ENCODE results near the gene SKI.
"Not testable (repeated sequence)": the region's sequence is repeated elsewhere in the genome, so short reads cannot be mapped to it uniquely, and the experiment has no call there.

Gene SKI

DNA sequence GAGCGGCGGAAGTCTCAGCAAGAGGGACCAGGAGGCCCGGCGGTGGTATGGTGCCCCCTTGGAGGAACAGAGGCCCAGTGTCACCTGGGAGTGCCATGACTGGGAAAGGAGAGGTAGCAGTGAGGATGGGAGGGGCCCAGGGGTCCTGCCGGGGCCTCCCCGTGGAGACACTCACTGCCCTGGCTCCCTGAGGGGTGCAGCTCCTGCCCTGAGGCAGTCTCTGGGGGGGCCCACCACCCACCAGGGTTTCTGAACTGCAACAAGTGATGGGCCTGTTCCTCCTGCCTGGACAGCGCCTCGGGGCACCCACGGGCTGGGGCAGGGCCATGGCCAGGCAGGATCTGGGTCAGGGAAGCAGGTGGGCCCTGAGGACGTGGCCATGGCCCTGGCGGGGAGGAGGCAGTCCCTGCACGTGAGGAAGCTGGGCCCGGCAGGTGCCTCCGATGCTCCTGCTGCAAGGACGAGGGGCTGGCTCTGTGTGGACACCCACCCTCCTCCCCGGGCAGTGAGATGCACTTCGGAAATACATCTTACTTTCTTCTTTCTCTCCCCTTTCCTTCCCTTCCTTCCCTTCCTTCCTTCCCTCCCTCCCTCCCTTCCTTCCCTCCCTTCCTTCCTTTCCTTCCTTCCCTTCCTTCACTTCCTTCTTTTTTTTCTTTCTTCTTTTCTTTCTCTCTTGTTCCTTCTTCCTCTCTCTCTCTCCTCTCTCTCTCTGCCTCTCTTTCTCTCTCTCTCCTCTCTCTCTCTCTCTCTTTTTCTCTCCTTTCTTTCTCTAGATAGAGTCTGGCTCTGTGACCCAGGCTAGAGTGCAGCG is 96.6 kb downstream of the SKI start:
- DNase-seq = no peak
- H3K36me3 Mint-ChIP-seq (ENCODE audit: low read depth) = no peaks in the 10 kb centered on the region
- H3K4me1 Mint-ChIP-seq (ENCODE audit: low read depth) = no peaks in the 10 kb centered on the region
- H3K9me3 Mint-ChIP-seq = no peaks in the 10 kb centered on the region
- no peaks in the 10 kb centered on the region for H3K27me3 Mint-ChIP-seq
- no peak overlapping the region for H3K4me3 Mint-ChIP-seq
- H3K27ac Mint-ChIP-seq = no peak overlapping the region

DNA sequence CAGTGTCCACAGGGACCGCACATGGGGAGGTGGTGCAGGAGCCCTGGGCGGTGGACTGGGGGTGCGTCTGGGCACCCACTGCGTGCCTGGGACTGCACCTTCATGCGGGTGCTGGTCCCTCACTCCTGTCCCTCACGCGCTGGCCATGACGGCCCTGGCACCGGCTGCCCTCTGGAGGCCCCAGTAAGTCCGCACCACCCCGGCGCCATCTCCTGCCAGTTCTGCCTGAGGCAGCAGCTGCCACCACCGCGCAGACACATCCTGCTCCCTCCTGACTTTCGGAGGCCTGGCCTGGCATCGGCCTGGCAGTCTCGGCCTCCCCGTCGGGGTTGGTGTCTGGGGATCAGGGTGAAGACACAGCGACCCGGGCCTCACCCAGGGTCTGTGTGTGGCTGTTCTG is 98.4 kb downstream of the SKI start:
- no peak overlapping the region for H3K27ac Mint-ChIP-seq

DNA sequence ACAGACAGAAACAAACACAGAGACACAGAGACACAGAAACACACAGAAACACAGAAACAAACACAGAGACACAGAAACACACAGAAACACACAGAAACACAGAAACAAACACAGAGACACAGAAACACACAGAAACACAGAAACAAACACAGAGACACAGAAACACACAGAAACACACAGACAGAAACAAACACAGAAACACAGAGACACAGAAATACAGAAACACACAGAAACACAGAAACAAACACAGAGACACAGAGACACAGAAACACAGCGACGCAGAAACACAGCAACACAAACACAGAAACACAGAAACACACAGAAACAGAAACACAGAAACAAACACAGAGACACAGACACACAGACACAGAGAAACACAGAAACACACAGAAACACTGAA is 99.0 kb downstream of the SKI start:
- H3K27me3 Mint-ChIP-seq; DNase-seq; H3K4me3 Mint-ChIP-seq; H3K9me3 Mint-ChIP-seq; H3K36me3 Mint-ChIP-seq (ENCODE audit: low read depth); H3K4me1 Mint-ChIP-seq (ENCODE audit: low read depth): not testable (repeated sequence)
- peak overlapping the region; percentile 16 for H3K27ac Mint-ChIP-seq

More for the DNA sequence above, 98.4 kb downstream of the SKI start:
- no peak overlapping the region for H3K4me3 Mint-ChIP-seq
- no peaks in the 10 kb centered on the region for H3K27me3 Mint-ChIP-seq
- no peak for DNase-seq
- no peaks in the 10 kb centered on the region for H3K9me3 Mint-ChIP-seq
- H3K4me1 Mint-ChIP-seq (ENCODE audit: low read depth) = no peaks in the 10 kb centered on the region
- no peaks in the 10 kb centered on the region for H3K36me3 Mint-ChIP-seq (ENCODE audit: low read depth)

DNA sequence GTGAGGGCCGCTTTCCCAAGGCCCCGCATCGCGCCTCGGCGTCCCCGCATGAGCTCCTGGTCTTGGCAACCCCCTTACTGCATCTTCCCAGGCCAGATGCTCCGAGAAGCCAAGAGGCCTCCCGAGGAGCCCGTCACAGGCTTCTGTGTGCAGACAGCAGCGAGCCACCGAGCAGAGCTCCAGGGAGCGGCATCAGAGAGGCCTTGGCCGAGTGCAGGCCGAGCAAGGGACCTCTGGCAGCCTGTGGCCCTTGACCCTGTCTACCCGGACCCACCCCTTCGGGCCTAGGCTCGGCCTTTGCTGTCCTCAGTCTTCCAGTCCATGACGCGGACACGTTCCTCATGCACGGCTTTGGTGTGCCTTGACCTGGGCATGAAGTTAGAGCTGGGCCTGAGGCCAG is 99.7 kb downstream of the SKI start:
- Mint-ChIP-seq H3K36me3 (ENCODE audit: low read depth) (no peaks in the 10 kb centered on the region), H3K27ac (no peak overlapping the region), H3K4me1 (ENCODE audit: low read depth) (no peaks in the 10 kb centered on the region), H3K4me3 (no peak overlapping the region), H3K9me3 (no peaks in the 10 kb centered on the region), H3K27me3 (no peaks in the 10 kb centered on the region)
- DNase-seq = no peak

DNA sequence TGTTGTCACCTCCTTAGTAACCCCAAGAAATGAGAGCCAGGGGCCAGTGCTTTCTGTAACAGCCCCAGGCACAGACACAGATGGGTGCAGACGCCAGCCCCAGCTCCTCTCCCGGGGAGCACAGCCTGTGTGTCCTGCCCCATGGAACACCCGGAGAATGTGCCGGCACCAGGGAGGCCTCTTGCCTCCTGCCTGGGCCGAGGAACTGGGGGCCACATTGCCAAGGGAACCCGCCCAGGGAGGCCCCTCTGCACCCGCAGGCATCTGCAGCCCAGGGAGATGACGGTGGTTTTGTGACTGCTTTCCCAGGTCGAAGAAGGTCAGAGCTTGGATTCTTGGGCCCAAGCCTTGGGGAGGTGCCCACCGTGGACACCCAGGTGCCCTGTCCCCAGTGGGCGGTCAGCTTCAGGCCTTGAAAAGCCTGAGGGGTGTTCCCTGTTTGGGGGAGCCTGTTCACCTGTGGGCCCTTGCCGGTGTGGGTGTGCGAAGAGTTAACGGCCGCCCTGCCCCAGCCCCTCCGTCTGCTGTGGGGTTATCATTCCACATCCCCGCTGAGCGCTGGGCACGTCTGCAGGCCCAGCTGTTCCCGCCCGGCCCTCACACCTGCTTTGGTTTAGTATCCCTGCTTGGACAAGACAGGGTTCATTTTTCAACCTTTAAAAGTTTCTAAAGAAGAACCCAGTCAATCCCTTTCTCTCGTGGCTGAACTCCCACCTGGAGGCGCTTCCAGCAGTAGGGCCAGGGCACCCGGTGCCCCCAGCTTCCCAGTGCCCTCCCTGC is 100.7 kb downstream of the SKI start:
- H3K4me1 Mint-ChIP-seq (ENCODE audit: low read depth) = no peaks in the 10 kb centered on the region
- no peak for DNase-seq
- no peak overlapping the region for H3K4me3 Mint-ChIP-seq
- H3K27ac Mint-ChIP-seq = no peak overlapping the region
- H3K27me3 Mint-ChIP-seq = no peaks in the 10 kb centered on the region
- no peaks in the 10 kb centered on the region for H3K36me3 Mint-ChIP-seq (ENCODE audit: low read depth)
- no peaks in the 10 kb centered on the region for H3K9me3 Mint-ChIP-seq

DNA sequence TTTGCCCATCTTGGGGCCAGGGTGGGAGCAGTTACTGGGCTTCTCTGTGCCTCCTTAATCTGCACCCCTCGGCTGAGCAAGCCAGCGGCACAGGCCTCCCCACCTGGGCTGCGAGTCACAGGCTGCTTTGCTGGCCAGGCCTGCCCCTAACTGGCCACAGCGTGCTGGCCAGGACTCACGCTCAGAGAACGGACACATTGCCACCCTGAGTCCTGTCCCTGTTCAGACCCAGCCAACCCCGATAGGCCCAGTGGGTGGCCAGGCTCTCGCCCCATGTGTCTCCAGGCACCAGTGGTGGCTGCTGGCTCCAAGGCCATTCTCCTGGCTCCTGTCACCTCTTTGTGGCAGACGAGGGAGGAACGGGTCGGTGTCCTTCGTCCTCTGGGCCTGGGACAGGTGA is 101.9 kb downstream of the SKI start:
- no peak overlapping the region for H3K4me3 Mint-ChIP-seq
- no peak overlapping the region for H3K27ac Mint-ChIP-seq
- no peaks in the 10 kb centered on the region for H3K27me3 Mint-ChIP-seq
- no peak for DNase-seq
- H3K9me3 Mint-ChIP-seq = no peaks in the 10 kb centered on the region
- H3K4me1 Mint-ChIP-seq (ENCODE audit: low read depth) = no peaks in the 10 kb centered on the region
- H3K36me3 Mint-ChIP-seq (ENCODE audit: low read depth) = no peaks in the 10 kb centered on the region

DNA sequence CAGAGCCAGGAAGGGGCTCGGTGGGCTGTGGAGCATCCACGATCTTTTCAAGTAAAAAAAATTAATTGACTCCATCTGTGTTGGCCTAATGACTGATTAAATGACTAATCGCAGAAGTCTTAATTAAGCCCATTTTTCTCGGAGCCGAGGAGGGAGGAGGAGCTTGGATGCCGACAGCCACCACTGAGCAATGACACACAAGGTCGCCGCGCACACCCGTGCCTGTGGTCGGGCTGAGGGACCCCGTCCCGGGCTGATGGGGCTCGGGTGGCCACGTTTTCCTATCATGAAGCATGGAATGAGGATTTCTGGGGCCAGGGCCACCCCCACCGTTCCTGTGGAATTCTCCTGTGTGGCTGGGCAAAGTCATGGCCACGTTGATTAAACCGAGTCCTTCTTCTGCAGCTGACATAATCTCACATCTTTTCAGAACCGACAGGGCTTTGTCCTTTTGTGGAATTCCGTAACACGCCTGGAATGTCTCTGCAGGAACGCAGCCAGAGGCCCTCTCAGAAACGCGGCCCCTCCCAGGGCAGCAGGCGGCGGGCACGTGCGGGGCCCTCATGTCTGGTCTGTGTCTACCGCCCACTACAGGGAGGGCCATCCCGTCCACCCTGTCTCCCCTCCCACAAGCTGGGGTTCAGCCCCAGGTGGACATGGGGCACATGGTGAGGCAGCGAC is 102.5 kb downstream of the SKI start:
- no peaks in the 10 kb centered on the region for H3K4me1 Mint-ChIP-seq (ENCODE audit: low read depth)
- H3K9me3 Mint-ChIP-seq = no peaks in the 10 kb centered on the region
- H3K27ac Mint-ChIP-seq = no peak overlapping the region
- H3K27me3 Mint-ChIP-seq = no peaks in the 10 kb centered on the region
- DNase-seq = no peak
- H3K36me3 Mint-ChIP-seq (ENCODE audit: low read depth) = no peaks in the 10 kb centered on the region
- H3K4me3 Mint-ChIP-seq = no peak overlapping the region

DNA sequence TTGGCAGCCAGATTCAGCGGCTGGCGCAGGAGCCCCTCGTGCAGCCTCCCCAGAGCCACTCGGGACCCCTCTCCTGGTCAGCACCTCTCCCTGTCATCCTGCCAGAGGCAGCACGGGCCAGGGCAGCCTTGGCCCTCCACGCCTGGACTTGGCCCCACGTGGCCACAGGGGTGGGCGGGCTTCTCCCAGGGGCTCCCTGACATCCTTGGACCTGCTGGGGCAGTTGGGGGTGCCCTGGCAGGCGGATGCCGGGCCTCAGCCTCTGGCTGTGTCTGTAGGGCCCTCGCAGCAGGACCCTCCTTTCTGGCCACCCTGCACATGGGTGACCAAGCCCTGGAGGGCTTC is 103.1 kb downstream of the SKI start:
- Mint-ChIP-seq H3K27ac (no peak overlapping the region), H3K4me1 (ENCODE audit: low read depth) (no peaks in the 10 kb centered on the region), H3K9me3 (no peaks in the 10 kb centered on the region), H3K36me3 (ENCODE audit: low read depth) (no peaks in the 10 kb centered on the region), H3K4me3 (no peak overlapping the region), H3K27me3 (no peaks in the 10 kb centered on the region)
- no peak for DNase-seq

DNA sequence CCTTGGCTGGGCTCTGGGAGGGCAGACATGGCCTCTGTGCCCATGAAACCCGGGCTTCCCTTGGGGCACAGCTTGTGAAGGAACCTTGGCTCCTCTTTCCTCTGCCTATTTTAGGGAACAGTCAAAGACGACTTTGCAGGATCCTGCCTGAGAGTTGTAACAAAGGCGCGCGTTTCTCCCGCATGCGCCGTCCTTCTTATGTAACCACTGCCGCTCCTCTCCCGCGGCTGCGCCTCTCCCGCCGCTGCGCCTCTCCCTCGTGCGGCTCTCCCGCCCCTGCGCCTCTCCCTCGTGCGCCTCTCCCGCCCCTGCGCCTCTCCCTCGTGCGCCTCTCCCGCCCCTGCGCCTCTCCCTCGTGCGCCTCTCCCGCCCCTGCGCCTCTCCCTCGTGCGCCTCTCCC is 103.5 kb downstream of the SKI start:
- DNase-seq; H3K36me3 Mint-ChIP-seq (ENCODE audit: low read depth); H3K27me3 Mint-ChIP-seq; H3K4me1 Mint-ChIP-seq (ENCODE audit: low read depth); H3K9me3 Mint-ChIP-seq; H3K27ac Mint-ChIP-seq; H3K4me3 Mint-ChIP-seq: not testable (repeated sequence)

DNA sequence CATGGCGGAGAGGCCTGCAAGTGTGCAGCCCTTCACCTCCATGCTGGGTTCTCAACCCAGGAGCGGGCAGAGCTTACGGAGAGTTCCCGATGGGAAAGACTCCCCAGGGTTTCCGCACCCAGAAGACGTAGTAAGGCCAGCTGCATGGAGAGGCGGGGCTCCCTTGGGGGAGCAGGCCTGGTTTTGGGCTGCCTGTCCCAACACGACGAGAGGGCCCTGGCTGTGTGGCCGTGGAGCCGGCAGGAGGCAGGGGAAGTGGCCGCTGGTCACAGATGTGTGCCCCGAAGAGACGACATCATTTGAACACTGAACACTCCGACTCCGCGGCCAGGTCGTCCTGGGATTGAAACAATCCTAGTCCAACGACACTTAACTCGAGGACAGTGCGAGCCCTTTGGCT is 106.2 kb downstream of the SKI start:
- Mint-ChIP-seq H3K4me1 (ENCODE audit: low read depth) (no peaks in the 10 kb centered on the region), H3K4me3 (no peak overlapping the region), H3K27me3 (no peaks in the 10 kb centered on the region), H3K9me3 (no peaks in the 10 kb centered on the region), H3K27ac (no peak overlapping the region), H3K36me3 (ENCODE audit: low read depth) (no peaks in the 10 kb centered on the region)
- DNase-seq = no peak

DNA sequence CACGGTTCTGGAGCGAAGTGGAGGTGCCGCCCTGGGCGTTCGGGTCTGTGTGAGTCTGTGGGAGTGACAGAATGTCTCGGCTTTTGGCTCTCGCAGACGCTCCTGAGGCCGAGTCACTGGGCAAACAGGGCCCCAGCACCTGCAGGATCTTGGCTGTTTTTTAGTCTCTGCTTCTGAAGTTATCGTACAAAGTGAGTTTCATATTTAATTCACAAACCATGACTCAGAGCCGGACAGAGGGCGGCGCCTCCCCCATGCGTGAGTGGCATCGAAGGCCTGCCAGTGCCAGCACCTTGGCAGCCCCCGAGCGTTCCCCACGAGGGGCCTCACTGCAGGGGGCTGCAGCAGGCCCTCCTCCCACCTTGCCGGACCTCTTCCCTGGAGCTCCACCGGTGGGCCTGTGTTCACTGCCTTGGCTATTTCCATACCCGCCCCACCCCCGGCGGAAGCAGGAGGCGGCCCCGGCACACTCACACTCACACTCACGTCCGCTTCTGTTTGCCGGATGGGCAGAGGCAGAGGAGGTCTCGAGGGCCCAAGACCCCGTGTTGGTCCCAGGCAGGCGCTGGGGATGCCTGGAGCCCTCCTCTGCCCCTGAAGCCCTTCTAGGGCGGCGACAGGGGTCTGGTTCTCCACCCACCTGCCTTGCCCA is 106.9 kb downstream of the SKI start:
- Mint-ChIP-seq H3K27me3 (no peaks in the 10 kb centered on the region), H3K36me3 (ENCODE audit: low read depth) (no peaks in the 10 kb centered on the region), H3K9me3 (no peaks in the 10 kb centered on the region), H3K4me3 (no peak overlapping the region), H3K27ac (no peak overlapping the region), H3K4me1 (ENCODE audit: low read depth) (no peaks in the 10 kb centered on the region)
- no peak for DNase-seq

DNA sequence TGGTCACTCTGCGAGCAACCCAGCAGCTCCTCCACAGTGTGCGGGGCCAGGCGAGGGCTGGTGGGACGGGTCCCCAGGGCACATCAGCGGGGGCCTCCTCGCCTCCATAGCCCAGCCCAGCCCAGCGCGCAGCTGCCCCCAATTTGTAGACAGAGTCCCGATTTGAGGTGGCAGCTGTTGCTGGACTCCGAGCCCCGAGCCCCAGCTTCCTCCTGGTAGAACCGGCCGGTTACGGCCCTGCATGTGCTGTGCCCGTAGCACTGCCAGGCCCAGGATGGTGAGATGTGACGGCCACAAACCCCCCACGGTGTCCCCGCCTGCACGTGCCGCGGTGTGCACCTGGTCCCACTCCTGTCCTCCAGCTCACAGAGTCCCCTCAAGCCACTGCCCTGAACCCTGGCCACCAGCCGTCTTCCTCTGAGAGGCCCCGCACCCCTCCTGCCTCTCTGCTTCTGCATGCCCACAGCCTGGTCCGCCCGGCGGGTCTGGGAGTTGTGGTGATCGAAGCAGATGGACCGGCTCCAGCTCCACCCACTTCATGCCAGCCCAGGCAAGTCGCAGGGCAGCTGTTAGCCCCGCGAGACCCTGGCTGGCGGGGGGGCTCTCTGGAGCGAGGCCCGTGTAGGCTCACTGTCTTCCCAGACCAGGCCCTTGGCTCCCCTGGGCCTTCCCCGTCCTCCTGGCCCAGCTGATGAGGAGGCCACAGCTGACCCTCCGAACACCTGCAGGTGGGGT is 107.8 kb downstream of the SKI start:
- H3K9me3 Mint-ChIP-seq = no peaks in the 10 kb centered on the region
- H3K4me1 Mint-ChIP-seq (ENCODE audit: low read depth) = no peaks in the 10 kb centered on the region
- DNase-seq = no peak
- H3K27ac Mint-ChIP-seq = no peak overlapping the region
- no peak overlapping the region for H3K4me3 Mint-ChIP-seq
- no peaks in the 10 kb centered on the region for H3K36me3 Mint-ChIP-seq (ENCODE audit: low read depth)
- H3K27me3 Mint-ChIP-seq = no peaks in the 10 kb centered on the region

DNA sequence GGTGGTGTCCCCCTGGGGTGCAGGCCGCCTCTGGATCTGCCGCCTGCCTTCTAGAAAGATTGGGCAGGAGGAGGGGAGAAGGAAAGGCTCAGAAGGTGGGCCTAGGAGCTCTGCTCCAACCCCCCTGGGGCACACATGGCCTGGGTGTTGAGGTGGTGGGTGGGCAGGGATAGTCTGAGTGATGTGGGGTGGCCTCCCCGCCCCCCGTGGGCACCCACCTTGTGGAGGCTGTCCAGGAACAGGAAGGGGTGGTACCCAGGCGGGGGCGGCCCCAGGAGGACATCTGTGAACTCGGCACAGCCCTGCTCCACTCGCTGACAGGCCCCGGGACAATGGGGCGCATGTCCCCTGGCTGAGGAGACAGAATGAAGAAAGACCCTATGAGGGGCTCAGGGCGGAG is 108.4 kb downstream of the SKI start:
- Mint-ChIP-seq H3K9me3 (no peaks in the 10 kb centered on the region), H3K4me1 (ENCODE audit: low read depth) (no peaks in the 10 kb centered on the region), H3K27ac (no peak overlapping the region), H3K36me3 (ENCODE audit: low read depth) (no peaks in the 10 kb centered on the region), H3K4me3 (no peak overlapping the region), H3K27me3 (no peaks in the 10 kb centered on the region)
- no peak for DNase-seq

DNA sequence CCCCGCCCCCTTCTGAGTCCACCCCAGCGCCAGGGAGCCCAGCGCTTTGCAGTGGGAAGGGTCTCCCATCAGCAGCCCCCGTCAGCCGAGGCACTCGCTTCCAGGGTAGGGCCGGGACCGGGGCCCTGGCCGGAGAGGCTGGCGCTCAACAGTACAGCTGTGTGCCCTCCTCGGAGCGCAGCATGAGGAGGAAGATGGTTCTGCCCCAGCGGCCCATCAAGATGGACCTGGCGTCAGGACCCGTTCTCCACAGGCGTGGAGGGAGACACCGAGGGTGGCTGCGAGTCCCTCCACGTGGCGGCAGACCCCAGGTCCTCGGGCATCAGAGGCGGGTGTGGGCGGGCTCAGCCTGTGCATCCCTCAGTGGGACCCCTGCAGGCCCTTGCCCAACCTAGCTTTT is 109.0 kb downstream of the SKI start:
- Mint-ChIP-seq H3K27ac (no peak overlapping the region), H3K27me3 (no peaks in the 10 kb centered on the region), H3K4me3 (no peak overlapping the region), H3K9me3 (no peaks in the 10 kb centered on the region), H3K36me3 (ENCODE audit: low read depth) (no peaks in the 10 kb centered on the region), H3K4me1 (ENCODE audit: low read depth) (no peaks in the 10 kb centered on the region)
- no peak for DNase-seq
